HG03469 (cell line): ENCODE results near the gene FRS3.

Source experiments
- ATAC-seq: cut with Tn5 transposase; IDR thresholded peaks from one replicate; pipeline ENCODE4 v1.9.1; 2021; ENCODE audit warnings: mild to moderate bottlenecking, moderate library complexity, moderate number of reproducible peaks; ENCODE audit not compliant: unreplicated experiment

The FRS3 gene

DNA sequence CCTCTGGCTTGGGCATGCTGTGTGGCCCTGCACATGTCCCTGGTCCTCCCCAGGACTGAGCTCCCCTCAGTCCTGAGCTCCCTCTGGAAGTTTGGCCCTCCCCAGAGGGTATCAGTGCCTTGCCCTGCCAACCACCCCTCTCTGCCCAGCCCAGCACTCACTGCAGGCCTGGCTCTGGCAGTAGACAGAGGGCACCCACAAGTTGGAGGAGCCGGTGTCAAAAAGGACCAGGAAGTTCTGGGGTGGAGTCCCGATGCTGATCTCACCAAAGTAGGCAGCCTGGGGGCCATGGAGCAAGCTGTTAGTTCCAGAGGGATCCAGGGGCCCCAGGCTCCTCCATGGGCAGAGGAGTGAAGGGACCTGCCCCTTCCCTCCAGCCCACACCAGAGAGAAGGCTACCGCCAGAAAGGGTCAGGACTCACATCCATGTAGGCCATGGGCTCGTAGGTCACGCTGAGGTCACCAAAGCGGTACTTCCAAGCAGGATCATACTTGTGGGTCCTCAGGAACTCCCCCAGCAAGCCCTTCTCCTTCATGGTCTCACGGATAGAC lies 35.4 kb downstream of the FRS3 start:
- no peak for ATAC-seq

- ATAC-seq, result no peak
Observed at GRCh38 chr6:41743406-41744235, 36.1 kb downstream of the FRS3 start.

DNA sequence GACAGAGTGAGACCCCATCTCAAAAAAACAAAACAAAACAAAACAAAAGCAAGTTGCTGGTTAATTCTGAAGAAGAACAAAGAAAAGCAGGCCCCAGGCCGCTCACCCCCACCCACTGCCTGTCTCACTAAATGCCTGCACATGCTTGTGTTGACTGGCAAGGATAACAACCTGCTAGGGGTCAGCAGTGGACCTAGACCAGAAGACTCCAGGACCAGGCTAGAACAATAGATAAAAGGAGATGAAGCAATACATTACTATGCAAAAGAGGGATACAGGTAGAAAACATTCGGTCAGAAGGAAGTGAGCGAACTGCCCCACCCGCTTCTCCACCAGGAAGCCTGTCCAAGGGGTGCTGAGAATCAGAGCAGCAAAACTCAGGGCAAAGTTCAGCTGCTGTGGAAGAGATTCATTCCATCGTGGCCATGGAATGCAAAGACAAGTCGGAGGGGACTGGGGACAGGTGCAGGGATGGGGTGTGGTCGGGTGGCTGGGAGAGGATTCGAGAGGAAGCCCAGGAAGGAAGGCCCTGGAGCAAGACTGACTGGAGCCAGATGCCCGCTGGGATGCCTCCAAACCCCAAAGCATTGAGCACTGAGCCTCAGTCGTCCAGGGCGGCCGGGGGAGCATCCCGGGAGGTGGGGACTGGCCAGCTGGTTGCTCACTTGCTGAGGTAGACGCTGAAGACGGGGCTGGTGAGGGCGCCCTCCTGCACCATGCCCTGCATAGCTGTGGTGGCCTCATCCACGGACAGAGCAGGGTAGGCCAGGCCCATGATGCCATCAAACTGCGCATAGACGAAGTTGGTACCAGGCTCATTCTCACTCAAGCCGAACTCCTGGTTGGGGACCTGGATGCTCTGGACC lies 37.8 kb downstream of the FRS3 start:
- no peak for ATAC-seq

DNA sequence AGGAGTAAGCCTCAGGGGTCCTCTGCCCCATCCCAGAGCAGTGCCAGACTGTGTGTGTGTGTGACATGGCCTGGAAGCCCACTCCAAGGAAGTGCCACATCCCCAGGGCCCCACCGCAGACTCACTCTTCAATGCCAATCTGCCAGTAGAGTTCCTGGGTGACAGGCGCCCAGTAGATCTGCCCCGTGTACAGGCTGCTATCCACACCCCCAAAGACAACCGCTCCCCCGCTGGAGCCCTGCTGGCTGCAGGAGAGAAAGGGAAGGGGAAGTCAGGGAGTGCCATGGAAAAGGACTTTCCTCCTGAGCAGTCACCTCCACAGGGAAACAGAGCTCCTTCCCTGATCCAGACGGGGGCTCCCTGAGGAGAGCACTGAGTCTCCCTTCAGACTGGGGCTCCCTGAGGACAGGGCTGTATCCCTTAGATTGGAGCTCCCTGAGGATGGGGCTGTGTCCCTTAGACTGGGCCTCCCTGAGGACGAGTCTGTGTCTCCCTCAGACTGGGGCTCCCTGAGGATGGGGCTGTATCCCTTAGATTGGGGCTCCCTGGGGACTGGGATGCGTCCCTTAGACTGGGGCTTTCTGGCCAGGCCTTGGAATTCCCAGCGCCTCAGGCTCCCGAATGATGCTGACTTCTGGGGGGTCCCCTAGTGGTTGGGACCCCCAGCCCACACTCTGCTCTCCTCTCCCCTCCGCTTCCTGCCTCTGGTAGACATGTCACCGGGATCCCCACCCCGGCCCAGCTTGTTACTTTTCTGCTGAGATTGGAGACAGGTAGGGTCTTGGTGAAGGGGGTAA lies 39.1 kb downstream of the FRS3 start:
- no peak for ATAC-seq

DNA sequence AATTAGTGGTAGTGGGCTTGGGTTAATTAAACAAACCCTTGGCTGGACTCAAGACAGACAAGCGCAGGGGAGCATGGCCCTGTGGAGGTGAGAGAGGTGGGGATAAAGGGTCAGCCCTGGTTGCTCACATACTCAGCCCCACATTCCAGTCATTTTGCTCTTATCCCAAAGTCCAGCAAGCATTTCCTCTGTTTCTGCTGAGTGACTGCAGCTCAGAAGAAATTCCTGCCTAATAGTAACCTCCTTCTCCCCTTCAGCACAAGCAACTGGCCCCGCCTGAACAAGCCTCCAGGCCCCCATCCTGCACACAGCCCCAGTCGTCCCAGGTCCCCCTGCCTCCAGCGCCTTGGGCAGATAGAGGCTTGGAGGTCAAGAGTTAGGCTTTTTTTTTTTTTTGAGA lies 40.7 kb downstream of the FRS3 start:
- ATAC-seq, result no peak

DNA sequence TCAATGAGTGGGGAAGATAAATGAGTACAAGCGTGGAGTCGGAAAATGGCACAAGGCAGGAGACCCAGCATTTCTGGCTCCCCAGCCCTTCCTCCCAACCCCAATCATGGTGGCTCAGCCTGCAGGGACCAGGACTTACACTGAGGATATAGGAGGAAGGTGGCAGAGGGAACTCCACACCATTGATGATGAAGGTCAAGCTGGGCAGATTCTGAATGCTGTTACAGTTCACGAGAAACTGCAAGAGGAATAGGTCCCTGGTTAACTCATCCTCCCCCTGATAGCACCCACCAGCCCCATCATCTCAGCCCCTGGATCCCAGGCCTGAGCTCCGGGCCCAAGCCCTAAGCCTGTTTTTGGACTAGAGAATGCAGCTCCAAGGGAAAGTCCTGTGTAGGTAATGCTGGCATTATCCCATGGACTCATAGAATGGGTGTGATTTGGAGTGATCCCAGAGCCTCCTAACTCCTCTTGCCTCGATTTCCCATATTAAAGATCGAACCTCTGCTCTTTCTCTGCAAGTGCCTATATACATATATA lies 42.0 kb downstream of the FRS3 start:
- ATAC-seq, result no peak

- ATAC-seq, result no peak
Observed at GRCh38 chr6:41736800-41737555, 42.7 kb downstream of the FRS3 start.

DNA sequence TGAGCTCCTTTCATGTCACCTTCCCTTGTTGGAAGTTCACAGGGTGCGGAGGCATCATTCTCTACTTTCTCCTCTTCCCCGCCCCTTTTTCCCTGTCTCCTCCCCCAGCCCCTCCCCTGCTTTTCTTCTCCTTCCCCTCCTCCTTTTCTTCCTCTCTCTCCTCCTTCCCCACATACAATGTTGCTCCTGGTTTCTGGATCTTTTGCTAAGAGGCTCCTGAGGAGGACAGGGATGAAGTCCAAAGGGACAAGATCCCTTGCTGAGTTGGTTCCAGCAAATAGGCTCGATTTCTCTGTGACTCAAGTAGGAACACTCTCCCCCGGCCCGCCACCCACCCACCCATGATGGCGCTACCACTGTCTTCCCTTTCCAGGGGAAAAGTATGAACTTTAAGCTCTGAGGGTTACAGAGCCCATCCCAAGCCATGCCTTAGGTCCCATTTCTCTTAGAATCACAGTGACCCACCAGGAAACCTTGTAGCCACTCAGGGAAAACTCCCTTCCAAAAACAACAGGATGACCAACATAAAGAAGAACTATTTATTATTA lies 43.4 kb downstream of the FRS3 start:
- ATAC-seq, result no peak

DNA sequence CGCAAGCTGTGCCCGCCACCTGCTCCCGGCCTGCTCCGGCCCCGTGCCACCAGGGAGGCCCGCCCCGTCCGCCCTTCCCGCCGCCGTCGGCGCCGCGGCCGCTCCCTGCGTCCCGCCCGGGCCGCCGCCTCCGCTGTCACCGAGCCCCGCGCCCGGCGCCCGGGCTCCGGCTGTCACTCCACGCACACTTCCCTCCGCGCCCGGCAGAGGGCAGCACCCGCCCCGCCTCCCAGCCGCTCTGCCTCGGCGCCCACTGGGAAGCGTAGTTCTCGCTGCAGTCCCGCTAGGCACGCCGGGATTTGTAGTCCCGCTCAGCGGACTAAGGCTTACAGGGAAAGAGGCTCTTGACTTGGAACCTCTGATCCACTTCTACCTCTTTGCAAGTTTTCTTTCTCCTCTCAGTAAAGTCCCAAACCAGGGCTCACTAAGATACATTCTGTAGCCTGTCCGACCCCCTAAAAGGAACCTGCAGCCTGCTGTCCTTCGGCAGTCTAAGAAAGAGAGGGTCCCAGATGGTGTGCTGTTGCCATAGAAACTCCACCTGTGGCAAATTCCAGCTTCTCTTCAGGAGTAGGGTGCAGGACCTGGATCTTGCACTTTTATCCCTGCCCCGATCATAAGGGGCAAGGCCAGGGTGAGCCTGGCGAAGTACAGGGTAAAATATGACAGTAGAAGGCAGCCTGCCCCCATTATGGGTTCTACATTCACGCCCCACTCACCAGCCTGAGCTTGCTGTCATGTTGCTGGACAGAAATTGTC lies 44.1 kb downstream of the FRS3 start, which contains the start of gene TFEB:
TFEB (minus strand) TSS at position 182 of the 759 bp plus-strand sequence. CDS start 44,395 bp downstream, outside the sequence.
- peak; percentile 54 for ATAC-seq

GRCh38 chr6:41734666-41735426 lies 44.9 kb downstream of the FRS3 start:
- ATAC-seq, result no peak

DNA sequence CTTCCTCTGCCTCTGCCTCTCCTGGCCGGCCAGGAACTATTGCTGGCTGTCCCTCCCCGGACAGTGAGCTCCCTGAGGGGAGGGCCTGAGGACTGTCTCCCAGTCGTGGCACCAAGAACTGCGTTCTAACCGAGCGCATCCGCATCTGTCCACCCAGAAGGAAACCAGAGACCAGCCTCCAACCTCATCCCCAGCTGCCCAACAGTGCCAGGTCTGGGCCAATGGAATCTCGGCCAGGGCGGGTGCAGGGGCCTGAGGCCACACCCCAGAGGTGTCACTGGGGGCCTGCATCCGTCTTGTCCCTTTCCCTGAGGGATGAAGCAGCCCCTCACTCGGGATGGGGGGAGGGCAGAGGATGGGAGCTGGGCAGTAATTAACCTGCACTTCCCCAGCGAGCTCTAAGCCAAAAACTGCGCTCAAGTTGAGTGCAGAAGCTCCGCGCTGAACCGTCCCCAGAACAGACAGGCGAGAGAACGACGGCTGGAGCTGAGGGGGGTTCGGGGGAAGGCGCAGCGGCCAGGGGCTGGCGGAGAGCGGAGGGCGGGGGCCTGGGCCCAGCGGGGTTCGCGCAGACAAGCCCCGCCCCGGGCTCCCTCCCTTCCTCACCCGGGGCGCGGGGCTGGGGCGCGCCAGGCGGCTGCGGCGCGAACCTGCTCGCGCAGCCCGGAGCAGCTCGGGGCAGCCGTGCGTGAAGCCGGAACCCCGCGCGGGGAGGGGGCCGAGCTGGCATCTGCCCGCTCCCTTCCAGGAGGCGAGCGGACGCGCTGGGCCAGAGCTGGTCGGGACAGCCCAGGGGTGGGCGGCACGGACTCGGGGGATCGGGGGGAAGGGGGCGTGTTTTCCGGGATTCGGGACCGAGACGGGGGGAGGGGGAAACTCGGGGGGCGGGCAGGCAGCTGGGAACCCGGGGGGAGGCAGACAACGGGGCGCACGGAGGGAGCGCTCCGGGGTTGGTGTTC lies 45.7 kb downstream of the FRS3 start:
- ATAC-seq, result peak; percentile 27

- ATAC-seq, result no peak
Observed at GRCh38 chr6:41733360-41733706, 46.4 kb downstream of the FRS3 start.

GRCh38 chr6:41732591-41733359 lies 46.9 kb downstream of the FRS3 start:
- peak; percentile 21 for ATAC-seq

- ATAC-seq, result no peak
Observed at GRCh38 chr6:41732149-41732548, 47.6 kb downstream of the FRS3 start.

DNA sequence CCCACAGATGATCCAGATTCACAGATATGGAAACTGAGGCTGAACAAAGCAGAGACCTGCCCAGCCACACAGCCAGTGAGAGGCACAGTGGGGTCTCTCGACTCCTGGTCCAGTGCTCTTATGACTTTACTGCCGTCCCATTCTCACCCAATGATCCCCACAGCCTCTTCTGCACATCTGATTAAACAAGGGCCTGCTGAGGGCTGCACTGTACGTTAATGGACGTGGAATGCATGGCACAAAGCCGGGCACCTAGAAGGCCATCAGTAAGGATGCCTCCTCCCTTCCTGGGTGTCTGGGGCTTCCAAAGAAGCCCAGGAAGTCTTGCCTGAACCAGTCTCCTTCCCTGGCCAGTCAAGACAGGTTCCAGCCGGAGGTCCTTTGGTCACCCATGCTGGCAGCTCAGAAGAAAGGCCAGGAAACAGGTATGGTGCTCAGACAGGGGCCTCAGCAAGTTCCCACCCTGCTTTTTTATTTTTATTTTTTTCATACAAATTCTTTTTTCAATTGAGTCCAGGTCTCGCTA lies 48.1 kb downstream of the FRS3 start:
- ATAC-seq, result no peak
